Sigmoid colon (tissue), 7 donors: ENCODE data around the gene NOS3. TPM values are rescaled to one million over a fixed set of nuclear protein-coding genes. Genes with fewer than 3 reads are reported as not detected.

ENCODE experiments used
- DNase-seq: peaks from one replicate; pipeline ENCODE4 v3.0.0-alpha.2; 2019
- H3K27ac ChIP-seq, 4 donors: fragments of 200-600 bp; sonication (generic); one replicate each; pipeline ENCODE4 v1.5.1; 2016 to 2019; ENCODE audit warnings: mild to moderate bottlenecking in 1 of 4
- H3K27me3 ChIP-seq, 3 donors: fragments of 200-600 bp; sonication (generic); one replicate each; pipeline ENCODE4 v1.5.1; 2019; ENCODE audit warnings: mild to moderate bottlenecking in 1 of 3
- H3K36me3 ChIP-seq, 4 donors: fragments of 200-600 bp; sonication (generic); one replicate each; pipeline ENCODE4 v1.5.1; 2016 to 2019
- H3K4me1 ChIP-seq, 4 donors: fragments of 200-600 bp; sonication (generic); one replicate each; pipeline ENCODE4 v1.5.1; 2017 to 2019
- H3K4me3 ChIP-seq, 4 donors: fragments of 200-600 bp; sonication (generic); one replicate each; pipeline ENCODE4 v1.5.1; 2017 to 2019; ENCODE audit warnings: mild to moderate bottlenecking in 2 of 4, moderate library complexity in 1 of 4
- H3K9me3 ChIP-seq, 4 donors: fragments of 200-600 bp in 3 of 4; sonication (generic) in 3 of 4; one replicate each; pipeline versions ENCODE4 v1.5.1 to v1.6.1; 2013 to 2019
- CTCF ChIP-seq, 4 experiments: fragments of 450-650 bp in 3 of 4; fragments of 200-600 bp in 1 of 4; IDR thresholded peaks; one replicate each; pipeline ENCODE4 v1.5.1; 2016 to 2019; ENCODE audit warnings: antibody characterized with exemption in 4 of 4, mild to moderate bottlenecking in 3 of 4, moderate library complexity in 2 of 4
- EP300 ChIP-seq, 4 donors: sonication (generic); formaldehyde crosslinking; IDR thresholded peaks; one replicate each; pipeline ENCODE4 v1.6.1; 2017; ENCODE audit warnings: antibody characterized with exemption in 4 of 4
- POLR2A ChIP-seq, 2 donors: fragments of 450-650 bp; IDR thresholded peaks; one replicate each; pipeline ENCODE4 v1.6.1; 2016; ENCODE audit warnings: antibody characterized with exemption in 2 of 2, mild to moderate bottlenecking in 2 of 2, moderate library complexity in 2 of 2
- POLR2AphosphoS5 ChIP-seq, 4 donors: sonication (generic); formaldehyde crosslinking; IDR thresholded peaks; one replicate each; pipeline ENCODE4 v1.6.1; 2017; ENCODE audit warnings: antibody characterized with exemption in 4 of 4
- WGBS, 2 donors: extraction: QIAGEN DNeasy Blood & Tissue Kit; methylation state at CpG; one replicate each; pipeline ENCODE4 v1.1.7; 2013; 5-methylcytosine and 5-hydroxymethylcytosine counted together
- intact Hi-C: fragments of 100-400 bp; cut with DNase I; formaldehyde crosslinking; loops from one replicate; pipeline ENCODE4 v1.15.1; 2023
- polyA plus RNA-seq, 3 donors: library from polyadenylated mRNA; stranded (reverse); fragments of 200-250 nt; gene quantifications; one replicate each; pipeline ENCODE4 v1.2.3, GENCODE V29; 2013
- total RNA-seq, 4 donors: library from RNA; depleted of rRNA; stranded (reverse); fragments of >200 nt; gene quantifications; one replicate each; pipeline ENCODE4 v1.1.0, GENCODE V29; 2016
- donor health status: healthy with polysubstance abuse.
- donor health status: Bipolar disorder and iron deficiency.
- donor health status: healthy.

NOS3 gene
- total and polyA plus RNA-seq, 7 donors = 0.23 to 7.2 (median 1.8) TPM

GRCh38 chr7:151013356-151013732 lies 22.5 kb downstream of the NOS3 start:
- WGBS, 2 donors = 25 to 57% methylated on average over 26 of the region's 26 CpGs
- Histone ChIP-seq H3K9me3 (no peaks in the 10 kb centered on the region), H3K27ac (no peak overlapping the region), H3K4me1 (peaks cover 0 to 33% (median 23%) of the 10 kb centered on the region in 4 donors), H3K4me3 (peak overlapping the region in 3 of 4 donors; percentile 0 to 40 (median 40)), H3K36me3 (no peaks in the 10 kb centered on the region), H3K27me3 (peaks cover 26 to 93% (median 76%) of the 10 kb centered on the region in 3 donors)
- intact Hi-C loops = no loop called here
- DNase-seq = no peak
- TF ChIP-seq POLR2AphosphoS5 (IDR thresholded peaks at IDR 0.05) (no peak), CTCF (IDR thresholded peaks at IDR 0.05) (no peak), EP300 (IDR thresholded peaks at IDR 0.05) (no peak), POLR2A (IDR thresholded peaks at IDR 0.05) (no peak)

GRCh38 chr7:151013733-151014497 lies 23.1 kb downstream of the NOS3 start:
- no peaks in the 10 kb centered on the region for H3K36me3 ChIP-seq
- intact Hi-C loops = no loop called here
- peak overlapping the region in 3 of 4 donors; percentile 0 to 40 (median 40) for H3K4me3 ChIP-seq
- H3K27ac ChIP-seq = no peak overlapping the region
- H3K4me1 ChIP-seq = peaks cover 0 to 33% (median 28%) of the 10 kb centered on the region in 4 donors
- no peaks in the 10 kb centered on the region for H3K9me3 ChIP-seq
- H3K27me3 ChIP-seq = peaks cover 26 to 93% (median 76%) of the 10 kb centered on the region in 3 donors
- TF ChIP-seq POLR2A (IDR thresholded peaks at IDR 0.05) = no peak
- no peak for TF ChIP-seq EP300 (IDR thresholded peaks at IDR 0.05)
- no peak for TF ChIP-seq POLR2AphosphoS5 (IDR thresholded peaks at IDR 0.05)
- TF ChIP-seq CTCF (IDR thresholded peaks at IDR 0.05) = no peak
- 24 to 50% methylated on average over 55 of the region's 55 CpGs for WGBS, 2 donors
- DNase-seq = peak; percentile 84

- 38 to 66% methylated on average over 8 of the region's 8 CpGs for WGBS, 2 donors
- intact Hi-C loops = no loop called here
- Histone ChIP-seq H3K27ac (no peak overlapping the region), H3K9me3 (no peaks in the 10 kb centered on the region), H3K36me3 (no peaks in the 10 kb centered on the region), H3K27me3 (peaks cover 26 to 93% (median 65%) of the 10 kb centered on the region in 3 donors), H3K4me3 (no peak overlapping the region), H3K4me1 (peaks cover 0 to 35% (median 32%) of the 10 kb centered on the region in 4 donors)
- TF ChIP-seq POLR2AphosphoS5 (IDR thresholded peaks at IDR 0.05) (no peak), CTCF (IDR thresholded peaks at IDR 0.05) (no peak), EP300 (IDR thresholded peaks at IDR 0.05) (no peak), POLR2A (IDR thresholded peaks at IDR 0.05) (no peak)
- no peak for DNase-seq
These were observed 24.1 kb downstream of the NOS3 start for GRCh38 chr7:151014950-151015349.

- no peak overlapping the region for H3K27ac ChIP-seq
- TF ChIP-seq POLR2A (IDR thresholded peaks at IDR 0.05) (no peak), CTCF (IDR thresholded peaks at IDR 0.05) (no peak), EP300 (IDR thresholded peaks at IDR 0.05) (no peak)
- H3K4me3 ChIP-seq = no peak overlapping the region
- H3K4me1 ChIP-seq = peaks cover 0 to 35% (median 32%) of the 10 kb centered on the region in 4 donors
- intact Hi-C loops = no loop called here
- DNase-seq = no peak
- peaks cover 26 to 92% (median 58%) of the 10 kb centered on the region in 3 donors for H3K27me3 ChIP-seq
- H3K36me3 ChIP-seq = no peaks in the 10 kb centered on the region
- H3K9me3 ChIP-seq = no peaks in the 10 kb centered on the region
- 92% methylated on average over 5 of the region's 5 CpGs for WGBS, 2 donors
These were observed 25.1 kb downstream of the NOS3 start for GRCh38 chr7:151015967-151016366.
